Measurements from ENCODE around the gene ATG4C.

The ATG4C gene

DNA sequence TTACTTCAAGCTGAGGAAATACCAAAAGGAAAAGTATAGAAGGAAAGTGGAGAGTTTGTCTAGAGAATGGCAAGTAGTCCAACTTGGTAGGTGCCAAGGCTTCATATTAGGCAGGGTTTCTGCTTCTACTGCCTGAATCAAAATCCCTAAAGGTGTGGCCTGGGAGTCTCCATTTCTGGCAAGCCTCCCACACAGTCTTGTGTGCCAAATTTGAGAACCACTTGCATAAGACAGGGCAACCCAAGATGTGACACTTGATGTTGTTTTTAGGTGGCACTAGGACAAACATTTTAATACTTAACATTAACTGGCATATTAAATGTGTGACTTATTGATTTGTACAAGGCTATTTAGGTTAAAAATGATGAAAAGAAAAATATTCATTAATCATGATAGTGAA, 60.1 kb downstream of the ATG4C start:
- no peak for DNase-seq

DNA sequence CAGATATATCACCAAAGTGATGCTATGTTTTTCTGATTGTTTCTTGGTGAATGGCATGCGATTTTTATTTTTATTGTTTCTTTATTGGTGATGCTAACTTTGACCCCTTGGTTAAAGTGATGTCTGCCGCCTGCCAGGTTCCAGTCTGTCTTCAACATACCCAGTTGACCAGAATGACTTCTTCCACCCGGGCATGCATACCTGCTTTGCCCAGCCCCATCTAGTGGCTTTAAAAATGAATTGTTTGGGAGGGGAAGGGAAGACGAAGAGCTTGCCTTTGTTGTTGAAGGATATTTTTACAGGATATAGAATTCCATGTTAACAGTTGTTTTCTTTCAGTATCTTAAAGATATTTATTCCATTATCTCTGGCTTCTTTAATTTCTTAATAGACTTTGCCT, 65.1 kb downstream of the ATG4C start:
- DNase-seq = no peak

DNA sequence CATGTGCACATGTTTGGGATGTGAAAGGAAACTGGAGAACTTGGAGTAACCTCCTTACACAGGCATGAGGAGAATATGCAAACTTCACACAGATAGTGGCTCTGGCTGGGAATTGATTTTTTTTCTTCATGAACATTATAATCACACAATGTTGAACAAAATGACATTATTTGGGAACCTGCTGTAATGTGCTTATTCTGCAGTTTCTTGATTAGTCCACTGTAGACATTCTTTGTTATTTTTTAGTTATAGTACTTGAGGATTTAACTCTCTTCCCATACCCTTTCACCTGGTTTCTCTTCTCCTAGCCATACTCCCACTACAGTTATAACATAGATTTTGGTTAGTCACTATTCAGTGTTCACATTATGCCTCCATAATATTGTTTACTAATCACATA, 68.3 kb downstream of the ATG4C start:
- DNase-seq = no peak

DNA sequence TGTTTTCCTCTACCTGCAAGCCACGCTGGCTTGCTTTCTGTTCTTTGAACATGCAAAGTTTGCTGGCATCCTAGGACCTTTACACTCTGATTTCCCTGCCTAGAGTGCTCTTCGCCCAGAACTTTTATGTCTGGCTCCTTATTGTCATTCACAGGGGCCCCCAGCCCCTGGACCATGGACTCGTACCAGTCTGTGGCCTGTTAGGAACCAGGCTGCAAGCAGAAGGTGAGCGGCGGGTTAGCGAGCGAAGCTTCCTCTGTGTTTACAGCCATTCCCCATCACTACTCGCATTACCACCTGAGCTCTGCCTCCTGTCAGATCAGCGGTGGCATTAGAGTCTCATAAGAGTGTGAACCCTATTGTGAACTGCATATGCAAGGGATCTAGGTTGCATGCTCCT, 73.0 kb downstream of the ATG4C start:
- DNase-seq = no peak

DNA sequence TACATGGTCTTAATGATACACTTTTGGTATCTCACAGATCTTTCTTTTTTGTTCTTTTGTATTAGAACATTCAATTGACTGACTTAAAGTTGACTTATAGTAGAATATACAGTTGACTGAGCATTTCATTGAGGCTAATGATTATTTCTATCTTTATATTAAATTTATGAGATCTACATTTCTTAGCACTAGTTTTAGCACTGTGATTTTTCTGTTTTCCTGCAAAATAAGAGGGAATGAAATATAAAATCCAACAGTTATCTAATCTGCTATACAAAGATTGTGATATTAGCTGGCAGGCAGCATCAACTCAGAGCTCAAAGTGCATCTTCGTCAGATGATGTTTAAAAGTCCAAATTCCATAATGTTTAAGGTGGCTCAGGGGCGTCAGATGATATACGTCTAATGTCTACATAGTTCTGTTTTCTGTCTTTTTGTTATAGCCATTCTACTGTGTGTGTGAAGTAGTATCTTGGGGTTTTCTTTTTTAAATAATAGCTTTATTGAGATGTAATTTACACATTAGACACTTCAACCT, 85.4 kb downstream of the ATG4C start:
- no peak for DNase-seq

DNA sequence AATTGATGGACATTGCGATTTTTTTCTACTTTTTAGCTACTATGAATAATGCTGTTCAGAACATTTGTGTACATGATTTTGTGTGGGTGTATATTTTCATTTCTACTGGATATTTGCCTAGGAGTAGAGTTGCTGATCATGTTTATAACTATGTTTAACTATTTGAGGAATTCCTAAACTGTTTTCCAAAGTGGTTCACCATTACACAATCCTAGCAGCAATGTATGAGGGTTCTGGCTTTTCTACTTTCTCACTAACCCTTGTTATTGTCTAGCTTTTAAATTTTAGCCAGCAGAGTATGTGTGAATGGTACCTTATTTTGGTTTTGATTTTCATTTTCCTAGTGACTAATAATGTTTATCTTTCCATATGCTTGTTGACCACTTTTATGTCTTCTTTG, 86.2 kb downstream of the ATG4C start:
- DNase-seq = no peak

DNA sequence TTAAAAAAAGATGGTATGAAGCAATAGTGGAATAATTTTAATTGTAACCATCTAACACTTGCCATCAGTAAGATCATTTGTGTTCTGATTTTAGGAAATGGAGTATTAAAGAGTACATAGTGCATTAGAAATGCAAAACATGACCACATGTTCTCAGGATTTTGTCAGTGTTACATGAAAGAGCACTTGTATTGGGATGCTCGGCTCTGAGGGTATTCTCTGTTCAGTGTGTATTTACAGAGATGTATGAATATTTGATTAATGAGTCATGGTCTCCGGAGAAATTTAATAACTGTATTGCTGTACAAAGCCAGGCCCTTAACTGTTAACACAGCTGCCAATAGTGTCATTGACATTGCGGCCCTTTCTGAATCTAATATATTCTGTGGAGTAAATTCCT, 91.7 kb downstream of the ATG4C start:
- DNase-seq = no peak

DNA sequence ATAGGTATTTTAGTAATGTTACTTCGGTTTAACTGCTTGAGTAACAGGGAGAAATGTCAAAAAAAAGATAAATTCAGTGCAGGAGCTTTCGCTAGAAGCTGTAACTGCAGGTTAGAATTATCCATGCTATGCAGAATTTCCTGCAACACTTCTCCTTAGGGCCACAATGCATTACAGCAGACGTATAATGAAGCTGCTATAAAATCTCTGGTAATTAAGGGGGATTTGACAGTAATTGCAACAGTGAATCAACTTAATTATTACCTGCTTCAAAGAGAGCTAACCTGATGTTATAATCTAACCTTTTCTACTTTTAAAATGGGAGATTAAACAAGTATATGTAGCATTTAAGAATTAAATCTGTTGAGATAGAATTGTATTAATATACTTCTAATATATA, 92.6 kb downstream of the ATG4C start:
- no peak for DNase-seq

DNA sequence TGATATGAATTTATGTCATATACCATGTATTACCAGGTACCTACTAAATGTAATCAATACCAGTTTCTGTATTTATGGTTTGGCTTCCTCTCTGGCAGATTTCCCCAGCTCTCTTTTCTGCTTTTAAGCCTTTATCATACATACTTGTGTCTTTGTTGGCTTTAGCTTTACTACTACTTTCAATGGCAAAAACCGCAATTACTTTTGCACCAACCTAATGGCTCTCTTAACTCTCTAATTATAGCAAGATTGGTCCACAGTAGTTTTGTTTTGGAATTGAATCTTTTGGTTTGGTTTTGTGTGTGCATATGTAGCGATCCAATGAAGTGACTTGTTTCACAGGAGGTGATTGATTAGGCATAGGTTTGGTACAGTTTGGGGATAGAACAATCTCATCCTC, 93.6 kb downstream of the ATG4C start:
- DNase-seq = no peak

DNA sequence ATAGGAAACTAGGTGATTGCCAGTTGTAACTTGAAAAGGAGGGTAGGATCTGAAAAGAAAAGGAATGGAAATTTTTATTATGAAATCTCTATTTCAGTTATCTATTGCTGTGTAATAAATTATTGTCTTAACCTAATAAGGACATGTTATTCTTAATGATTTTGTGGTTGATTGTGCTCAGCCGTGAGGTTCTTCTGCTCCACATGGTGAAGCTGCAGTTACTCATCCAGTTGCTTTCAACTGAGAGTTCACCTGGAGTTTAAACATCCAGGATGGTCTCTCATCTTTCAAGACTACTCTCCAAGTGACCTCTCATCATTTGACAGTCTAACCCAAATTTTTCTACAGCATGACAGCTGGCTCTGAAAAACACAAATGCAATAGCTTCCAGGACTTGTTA, 96.0 kb downstream of the ATG4C start:
- no peak for DNase-seq

DNA sequence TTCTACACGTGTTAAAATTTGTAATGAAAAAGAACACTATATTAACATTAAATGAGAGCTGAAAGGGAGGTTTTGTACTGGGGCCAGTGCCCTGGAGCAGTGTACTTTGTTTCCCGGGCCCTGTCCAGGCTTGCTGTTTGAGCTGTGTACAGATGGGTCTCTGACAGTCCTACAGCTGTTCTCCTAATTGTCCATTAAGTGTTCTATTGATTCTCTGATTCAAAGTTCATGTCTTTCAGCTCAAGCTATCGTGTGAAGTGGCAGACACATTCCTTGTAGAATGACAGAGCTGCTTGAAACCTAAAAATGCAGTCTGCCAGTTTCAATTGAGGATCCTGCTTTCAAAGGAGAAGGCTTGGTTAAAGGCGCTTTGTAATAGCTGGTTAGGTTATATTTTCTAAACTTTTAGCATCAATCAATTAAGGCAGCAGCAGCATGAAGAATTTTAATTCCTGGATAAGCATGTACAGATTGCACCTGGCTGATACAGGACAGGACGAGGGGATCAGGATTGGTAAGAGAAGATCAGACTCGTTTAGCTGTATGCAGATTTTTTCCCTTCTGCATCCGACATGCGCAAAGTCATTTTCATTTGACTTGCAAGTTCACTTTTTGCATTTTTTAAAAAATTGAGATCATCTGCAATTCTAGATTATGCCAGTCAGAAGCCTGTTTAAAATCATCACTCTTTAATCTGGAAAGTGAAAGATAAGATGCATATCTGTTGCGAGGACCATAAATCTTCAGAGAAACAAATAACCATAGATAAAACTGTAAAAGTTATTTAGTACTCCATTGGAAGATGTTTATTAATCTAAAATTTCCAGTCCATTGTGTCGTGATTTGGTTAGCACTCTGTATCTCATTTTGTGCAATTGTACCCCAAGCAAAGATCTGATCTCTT, 98.5 kb downstream of the ATG4C start:
- DNase-seq = no peak

DNA sequence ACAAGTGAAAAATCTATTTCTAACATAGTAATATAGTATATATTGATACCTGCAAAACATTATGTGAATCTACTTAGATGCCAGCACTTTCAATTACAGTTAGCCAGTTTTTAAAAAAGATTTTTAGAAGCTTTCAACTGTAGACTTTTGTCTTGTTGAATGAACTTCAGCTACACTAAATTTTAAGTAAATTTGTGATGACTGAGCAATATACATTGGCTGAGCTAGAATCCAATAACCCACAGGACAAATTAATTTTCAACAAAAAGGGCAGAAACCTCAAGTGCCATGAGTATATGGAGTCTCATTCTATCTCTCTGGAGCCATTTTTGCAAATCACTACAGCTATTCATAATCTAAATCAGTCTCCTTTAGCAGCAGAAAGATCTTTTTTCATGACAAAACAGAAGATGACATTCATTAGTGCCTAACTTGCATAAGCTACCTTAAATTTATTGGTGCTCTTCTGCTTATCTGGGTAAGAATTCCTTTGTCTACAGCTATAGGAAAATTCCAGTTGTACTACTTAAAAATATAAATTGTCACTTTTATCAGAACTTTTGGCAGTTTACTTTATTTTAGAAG, 100.3 kb downstream of the ATG4C start:
- DNase-seq = no peak

DNA sequence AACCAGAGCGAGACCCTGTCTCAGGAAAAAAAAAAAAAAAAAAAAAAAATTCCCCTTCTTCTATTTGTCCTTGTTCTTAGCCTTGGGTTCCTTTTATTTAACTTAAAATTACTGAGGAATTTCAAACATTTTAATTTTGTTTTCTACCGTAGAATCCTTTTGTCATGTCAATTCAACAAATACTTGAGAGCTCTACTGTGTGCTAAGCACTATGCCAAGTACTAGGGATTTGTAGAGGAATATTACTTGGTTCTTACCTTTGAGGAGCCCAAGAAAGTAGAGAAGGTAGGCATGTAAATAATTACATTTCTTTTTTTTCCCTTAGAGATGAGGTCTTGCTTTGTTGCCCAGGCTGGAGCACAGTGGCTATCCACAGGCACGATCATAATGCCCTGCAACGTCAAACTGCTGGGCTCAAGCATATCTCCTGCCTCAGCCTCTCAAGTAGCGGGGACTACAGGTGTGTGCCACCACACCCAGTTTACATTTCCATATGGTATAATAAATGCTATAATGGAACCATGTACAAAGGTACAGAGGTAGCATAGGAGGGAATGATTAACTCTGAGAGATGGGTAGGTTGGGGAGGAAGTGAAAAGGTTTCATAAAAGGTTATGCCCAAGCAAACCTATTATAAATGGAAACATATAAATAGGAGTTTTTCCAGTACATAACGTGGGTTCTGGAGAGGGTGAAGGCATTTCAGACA, 104.0 kb downstream of the ATG4C start:
- no peak for DNase-seq

DNA sequence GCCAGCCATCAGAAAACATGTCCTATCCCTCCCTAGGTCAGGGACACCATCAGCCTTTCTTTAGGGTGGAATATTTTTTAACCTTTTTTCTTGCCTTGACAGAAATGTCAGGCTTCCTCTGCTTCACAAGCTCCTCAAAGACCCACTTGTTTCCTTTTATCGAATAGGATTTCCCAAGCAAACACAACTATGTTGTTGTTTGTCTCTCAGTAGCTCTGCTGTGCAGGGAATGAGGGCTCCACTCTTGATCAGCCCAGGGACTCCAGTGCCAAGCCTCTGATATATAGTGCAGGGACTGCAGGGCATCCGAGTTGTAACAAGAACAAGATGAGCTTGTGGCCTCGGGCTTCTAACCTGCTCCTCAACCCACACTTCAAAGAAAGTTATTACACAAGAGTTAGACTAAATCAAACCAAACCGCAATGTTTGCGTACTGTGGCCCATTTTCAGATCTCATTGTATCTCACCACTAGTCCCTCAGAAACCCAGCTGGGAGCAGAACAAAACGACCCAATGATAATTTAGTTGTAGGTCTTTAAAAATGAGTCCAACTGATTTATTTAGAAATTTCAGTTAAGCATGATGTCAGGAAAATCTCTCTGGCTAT, 108.1 kb downstream of the ATG4C start:
- DNase-seq = no peak

DNA sequence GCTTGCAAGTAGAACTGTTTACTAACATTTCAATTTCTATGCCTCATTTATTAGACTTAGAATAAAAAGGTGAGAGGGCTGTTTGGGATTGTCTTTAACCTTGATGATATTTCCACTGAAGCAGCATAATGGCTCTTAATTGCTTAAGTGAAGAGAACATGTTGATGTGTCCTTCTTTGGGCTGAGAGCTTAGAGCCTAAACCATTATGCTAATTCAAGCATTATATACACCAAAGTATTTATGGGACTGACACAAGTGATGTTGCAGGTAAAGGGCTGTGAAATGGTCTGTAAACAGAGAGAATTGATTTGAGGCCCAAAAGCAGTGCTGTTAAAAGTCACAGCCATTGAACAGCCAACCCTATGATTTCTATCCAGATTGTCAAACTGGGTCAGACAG, 113.9 kb downstream of the ATG4C start:
- DNase-seq = no peak

DNA sequence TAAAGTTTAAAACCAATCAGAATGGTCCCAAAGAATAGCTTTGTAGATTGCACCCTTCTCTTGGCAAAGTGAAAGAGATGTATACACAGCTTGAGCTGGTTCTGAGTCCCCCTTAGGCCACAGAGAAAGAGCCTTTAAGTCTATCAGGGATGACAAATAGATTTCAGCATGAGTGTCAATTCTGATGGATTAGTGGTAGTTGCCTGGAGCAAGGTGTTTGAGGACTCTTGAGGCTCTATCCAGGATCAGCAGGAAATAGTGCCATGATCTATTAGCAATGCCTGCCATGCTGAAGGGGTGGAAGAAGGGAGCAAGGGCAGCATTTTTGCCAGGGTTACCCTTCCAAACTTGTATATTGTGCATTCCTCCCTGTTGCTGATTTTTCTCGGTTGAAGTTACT, 116.6 kb downstream of the ATG4C start:
- no peak for DNase-seq

DNA sequence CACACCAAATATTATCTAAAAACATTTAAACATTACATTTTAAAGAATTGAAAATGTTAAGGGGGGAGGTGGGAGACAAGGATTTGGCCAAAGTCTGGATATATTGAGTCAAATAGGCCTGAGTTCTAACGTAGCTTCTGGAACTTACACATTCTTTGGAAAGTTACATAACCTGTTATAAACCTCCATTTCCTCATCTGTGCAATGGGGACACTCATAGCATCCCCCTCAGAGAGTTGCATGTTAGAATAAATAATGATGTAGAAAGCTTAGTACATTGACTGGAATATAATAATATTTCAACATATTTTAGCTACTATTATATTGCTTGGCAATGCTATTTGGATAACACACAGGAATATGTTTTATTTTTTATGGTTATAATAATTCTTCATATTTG, 117.7 kb downstream of the ATG4C start:
- no peak for DNase-seq

DNA sequence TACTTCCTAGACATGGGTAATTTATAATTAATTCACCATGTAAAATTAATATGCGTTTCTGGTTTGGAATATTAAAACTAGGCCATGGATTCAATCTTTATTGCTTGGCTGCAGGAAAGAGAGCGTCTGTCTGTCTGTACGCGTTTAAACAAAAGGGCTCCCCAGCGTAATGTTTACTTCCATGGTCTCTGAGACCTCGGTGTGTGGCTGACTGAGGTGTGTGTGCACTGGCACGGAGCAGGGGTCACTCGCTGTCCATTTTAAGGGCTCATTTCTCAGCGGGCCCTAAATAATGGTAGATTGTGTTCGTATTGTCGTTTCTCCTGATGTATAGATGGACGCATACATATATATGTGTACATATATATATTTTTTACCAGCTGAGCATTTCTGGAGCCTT, 119.6 kb downstream of the ATG4C start:
- no peak for DNase-seq

DNA sequence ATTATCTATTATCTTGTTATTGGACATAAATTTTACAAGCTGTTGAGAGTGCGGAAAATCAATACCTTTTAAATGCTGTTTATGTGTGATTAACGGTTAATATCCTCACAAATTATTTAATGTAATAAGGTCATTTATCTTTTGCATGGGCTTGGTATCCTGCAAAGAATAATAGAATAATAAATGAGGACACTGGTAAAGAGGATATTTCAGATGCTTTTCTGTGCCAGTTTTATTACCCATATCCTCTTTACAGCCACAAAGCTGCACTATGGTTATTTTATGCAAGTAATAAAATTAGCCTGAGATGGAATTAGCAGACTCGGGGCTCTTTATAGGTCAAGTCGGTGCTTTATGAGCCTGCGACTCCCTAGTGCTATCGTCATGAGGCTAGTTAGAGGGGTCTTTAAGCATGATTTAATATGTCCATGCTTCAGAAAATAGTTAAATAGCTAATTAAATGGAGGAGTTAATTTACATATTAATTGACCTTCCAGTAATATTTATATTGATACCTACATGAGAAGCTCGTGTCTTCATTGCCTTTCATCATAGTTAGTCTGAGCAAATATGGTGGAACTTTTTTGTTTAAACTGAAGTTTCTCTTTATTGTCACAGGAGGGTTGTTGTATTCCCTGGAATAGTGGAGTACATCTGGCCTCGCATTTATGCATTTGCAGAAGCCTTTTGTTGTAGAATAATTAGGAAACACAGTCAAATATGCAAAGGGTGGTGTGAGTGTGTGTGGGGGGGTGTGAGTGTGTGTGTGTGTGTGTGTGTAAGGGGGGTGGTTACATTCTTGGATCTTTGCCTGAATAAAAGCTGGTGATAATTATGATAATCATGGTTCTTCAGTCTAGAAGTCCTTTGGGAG, 120.3 kb downstream of the ATG4C start:
- no peak for DNase-seq

DNA sequence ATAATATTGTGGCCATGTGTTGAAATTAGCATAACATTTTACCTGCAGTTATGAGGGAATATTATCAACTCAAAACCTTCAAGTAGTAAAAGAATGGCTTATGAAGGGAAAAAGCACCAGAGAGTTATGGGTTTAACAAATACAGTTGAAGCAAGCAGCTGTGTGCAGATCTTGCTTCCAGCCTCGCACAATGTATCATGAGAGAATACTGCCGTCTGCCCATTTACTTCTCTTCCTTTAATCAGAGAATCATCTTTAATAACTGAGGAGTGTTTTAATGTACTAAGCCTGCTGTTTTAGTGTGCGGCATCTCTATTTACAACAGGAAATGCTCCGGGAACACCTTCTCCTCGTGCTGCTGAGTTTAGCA, 120.9 kb downstream of the ATG4C start:
- no peak for DNase-seq

DNA sequence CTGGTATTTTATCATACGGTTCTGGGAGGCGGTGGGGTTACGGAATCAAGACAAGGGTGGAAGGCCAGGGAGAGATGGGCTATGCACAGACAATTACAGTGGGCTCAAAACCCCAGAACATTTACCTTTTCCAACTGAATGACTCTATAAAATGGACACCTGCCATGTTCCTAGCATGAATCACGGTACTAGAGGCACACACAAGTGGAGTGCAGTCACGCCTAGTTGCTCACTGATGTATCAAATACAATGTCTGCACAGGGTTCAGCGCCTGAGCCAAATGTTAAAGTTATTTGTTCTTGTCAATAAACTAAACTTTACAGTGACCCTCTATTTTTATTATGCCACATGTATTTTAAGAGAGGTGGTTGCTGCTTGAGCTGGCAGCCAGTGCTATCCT, 121.4 kb downstream of the ATG4C start:
- DNase-seq = no peak

DNA sequence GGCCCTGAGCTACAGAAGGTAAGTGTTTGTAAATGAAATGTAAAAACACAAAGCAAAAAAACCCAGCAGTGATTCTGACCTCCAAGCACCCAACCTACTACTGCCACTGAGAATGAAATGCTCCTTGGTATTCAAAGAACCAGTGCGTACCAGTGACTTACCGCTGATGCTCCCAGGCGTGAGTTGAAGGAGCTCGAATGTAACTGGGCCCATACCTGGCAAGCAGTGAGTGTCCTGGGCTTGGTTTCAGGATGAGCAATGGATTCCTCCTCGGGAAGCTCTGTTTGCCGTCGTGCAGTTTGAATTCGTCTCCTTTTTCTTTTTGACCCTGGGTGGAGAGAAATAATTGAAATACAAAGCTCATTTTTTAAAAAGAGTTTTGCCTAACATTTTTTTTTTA, 121.9 kb downstream of the ATG4C start:
- no peak for DNase-seq

All from NCI-H1048 (cell line).